HFFc6 (cell line): ENCODE data around the gene WNT2. TPM values are rescaled to one million over a fixed set of nuclear protein-coding genes. Genes with fewer than 3 reads are reported as not detected.

Source experiments
- DNase-seq: peaks from one replicate; pipeline ENCODE4 v3.0.0-alpha.2; 2018
- H3K27ac Mint-ChIP-seq: 2 replicates; pipeline ENCODE4 v1.8.0; 2020; ENCODE audit warnings: mild to moderate bottlenecking, mixed read lengths
- H3K27me3 Mint-ChIP-seq: 2 replicates; pipeline ENCODE4 v1.8.0; 2021; ENCODE audit warnings: mild to moderate bottlenecking, moderate library complexity, mixed read lengths; ENCODE audit not compliant: insufficient read depth
- H3K36me3 Mint-ChIP-seq: 2 replicates; pipeline ENCODE4 v1.8.0; 2021; ENCODE audit warnings: low read depth, mixed read lengths
- H3K4me1 Mint-ChIP-seq: 2 replicates; pipeline ENCODE4 v1.8.0; 2020; ENCODE audit warnings: low read depth, mixed read lengths
- H3K4me3 Mint-ChIP-seq: 2 replicates; pipeline ENCODE4 v1.8.0; 2020; ENCODE audit warnings: mild to moderate bottlenecking, moderate library complexity, mixed read lengths
- H3K9me3 Mint-ChIP-seq: 2 replicates; pipeline ENCODE4 v1.8.0; 2020; ENCODE audit warnings: mild to moderate bottlenecking, mixed read lengths
- total RNA-seq, 6 experiments: library from RNA; stranded (reverse); fragmentation: NEBNext Ultra II Directional; extraction: Animal tissue kit (Norgen Biotek cat#: 25700); gene quantifications; 2 replicates in 1 of 6; 3 replicates in 5 of 6; pipeline ENCODE4 v1.2.3, GENCODE V29; 2021
- TF ChIP-seq, protein P1 (sequence below): fragments of 200-600 bp; sonication (generic); IDR thresholded peaks from 2 replicates; pipeline ENCODE4 v1.5.0; 2021; ENCODE audit warnings: antibody characterized with exemption, mild to moderate bottlenecking

The WNT2 gene
- total RNA-seq, 6 experiments from 2014 or later: not detected

DNA sequence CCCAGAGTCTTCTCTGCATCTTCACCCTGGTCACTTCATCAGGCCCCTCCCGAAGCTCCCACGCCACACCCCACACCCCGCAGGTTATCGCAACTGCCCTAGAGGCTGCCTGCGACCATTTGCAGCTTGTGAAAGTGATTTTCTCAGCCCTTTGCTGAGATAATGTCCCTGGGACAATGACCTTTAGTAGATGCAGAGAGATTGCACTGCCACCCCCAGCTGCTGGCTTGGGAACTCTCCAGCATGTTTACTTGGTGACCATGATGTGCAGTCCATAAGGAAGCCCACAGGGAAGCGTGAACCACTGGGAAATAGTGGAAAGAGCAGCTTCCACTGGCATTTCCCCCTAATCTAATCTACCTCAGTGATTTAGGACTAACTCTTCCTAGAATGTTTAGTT is 97.3 kb downstream of the WNT2 start:
- Mint-ChIP-seq H3K4me1 (peaks cover 16% of the 10 kb centered on the region), H3K9me3 (no peaks in the 10 kb centered on the region), H3K36me3 (peaks cover 14% of the 10 kb centered on the region), H3K4me3 (no peak overlapping the region), H3K27ac (no peak overlapping the region), H3K27me3 (peaks cover 3% of the 10 kb centered on the region)
- DNase-seq: no peak
- TF ChIP-seq, protein P1, sequence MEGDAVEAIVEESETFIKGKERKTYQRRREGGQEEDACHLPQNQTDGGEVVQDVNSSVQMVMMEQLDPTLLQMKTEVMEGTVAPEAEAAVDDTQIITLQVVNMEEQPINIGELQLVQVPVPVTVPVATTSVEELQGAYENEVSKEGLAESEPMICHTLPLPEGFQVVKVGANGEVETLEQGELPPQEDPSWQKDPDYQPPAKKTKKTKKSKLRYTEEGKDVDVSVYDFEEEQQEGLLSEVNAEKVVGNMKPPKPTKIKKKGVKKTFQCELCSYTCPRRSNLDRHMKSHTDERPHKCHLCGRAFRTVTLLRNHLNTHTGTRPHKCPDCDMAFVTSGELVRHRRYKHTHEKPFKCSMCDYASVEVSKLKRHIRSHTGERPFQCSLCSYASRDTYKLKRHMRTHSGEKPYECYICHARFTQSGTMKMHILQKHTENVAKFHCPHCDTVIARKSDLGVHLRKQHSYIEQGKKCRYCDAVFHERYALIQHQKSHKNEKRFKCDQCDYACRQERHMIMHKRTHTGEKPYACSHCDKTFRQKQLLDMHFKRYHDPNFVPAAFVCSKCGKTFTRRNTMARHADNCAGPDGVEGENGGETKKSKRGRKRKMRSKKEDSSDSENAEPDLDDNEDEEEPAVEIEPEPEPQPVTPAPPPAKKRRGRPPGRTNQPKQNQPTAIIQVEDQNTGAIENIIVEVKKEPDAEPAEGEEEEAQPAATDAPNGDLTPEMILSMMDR: no peak

Other genes starting within 250 kb of the WNT2 start
- gene ASZ1, start 104.4 kb upstream of the WNT2 start, total RNA-seq: not detected
- gene CFTR, start 157.0 kb upstream of the WNT2 start, total RNA-seq: not detected